ENCODE results near the gene DVL2. TPM values are rescaled to one million over a fixed set of nuclear protein-coding genes. Genes with fewer than 3 reads are reported as not detected.

Gene DVL2
- total RNA-seq, 1 donor from 2014 or later, result 79.1 TPM

DNA sequence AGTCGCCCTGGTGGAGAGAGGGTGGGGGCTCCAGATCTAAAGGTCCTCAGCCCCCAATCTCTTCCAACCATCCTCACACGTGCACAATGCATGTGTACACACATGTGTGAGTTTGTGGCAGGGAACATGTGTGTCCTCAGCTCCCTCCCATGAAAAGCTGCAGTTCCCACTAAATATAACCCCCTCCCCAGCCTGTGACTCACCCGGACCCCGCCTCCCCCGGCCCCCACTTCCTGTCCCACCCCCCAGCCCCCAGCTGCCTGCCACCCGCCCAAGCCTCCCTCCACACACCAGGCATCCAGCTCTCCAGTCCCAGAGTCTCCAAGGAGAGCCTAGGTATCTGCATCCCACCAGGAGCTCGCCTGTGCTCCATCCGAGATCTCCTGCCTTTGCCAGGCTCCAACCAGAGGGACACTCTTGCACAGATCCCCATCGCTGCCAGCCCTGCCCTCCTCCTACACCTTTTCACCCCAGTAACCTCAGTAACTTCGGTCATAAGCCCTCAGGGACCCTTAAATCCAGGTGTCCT lies 18.6 kb downstream of the DVL2 start:
- DNase-seq, result no peak
- Mint-ChIP-seq H3K27me3 (ENCODE audit: unreplicated experiment) (peaks cover 23% of the 10 kb centered on the region), H3K36me3 (ENCODE audit: unreplicated experiment) (no peaks in the 10 kb centered on the region), H3K4me3 (ENCODE audit: unreplicated experiment) (peak overlapping the region; percentile 93), H3K4me1 (ENCODE audit: low read depth, unreplicated experiment) (peaks cover 47% of the 10 kb centered on the region), H3K27ac (ENCODE audit: unreplicated experiment) (peak overlapping the region; percentile 62), H3K9me3 (ENCODE audit: unreplicated experiment) (peaks cover 15% of the 10 kb centered on the region)
- TF ChIP-seq, protein P1, sequence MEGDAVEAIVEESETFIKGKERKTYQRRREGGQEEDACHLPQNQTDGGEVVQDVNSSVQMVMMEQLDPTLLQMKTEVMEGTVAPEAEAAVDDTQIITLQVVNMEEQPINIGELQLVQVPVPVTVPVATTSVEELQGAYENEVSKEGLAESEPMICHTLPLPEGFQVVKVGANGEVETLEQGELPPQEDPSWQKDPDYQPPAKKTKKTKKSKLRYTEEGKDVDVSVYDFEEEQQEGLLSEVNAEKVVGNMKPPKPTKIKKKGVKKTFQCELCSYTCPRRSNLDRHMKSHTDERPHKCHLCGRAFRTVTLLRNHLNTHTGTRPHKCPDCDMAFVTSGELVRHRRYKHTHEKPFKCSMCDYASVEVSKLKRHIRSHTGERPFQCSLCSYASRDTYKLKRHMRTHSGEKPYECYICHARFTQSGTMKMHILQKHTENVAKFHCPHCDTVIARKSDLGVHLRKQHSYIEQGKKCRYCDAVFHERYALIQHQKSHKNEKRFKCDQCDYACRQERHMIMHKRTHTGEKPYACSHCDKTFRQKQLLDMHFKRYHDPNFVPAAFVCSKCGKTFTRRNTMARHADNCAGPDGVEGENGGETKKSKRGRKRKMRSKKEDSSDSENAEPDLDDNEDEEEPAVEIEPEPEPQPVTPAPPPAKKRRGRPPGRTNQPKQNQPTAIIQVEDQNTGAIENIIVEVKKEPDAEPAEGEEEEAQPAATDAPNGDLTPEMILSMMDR (IDR thresholded peaks at IDR 0.05; ENCODE audit: partially characterized antibody, unreplicated experiment), result no peak

DNA sequence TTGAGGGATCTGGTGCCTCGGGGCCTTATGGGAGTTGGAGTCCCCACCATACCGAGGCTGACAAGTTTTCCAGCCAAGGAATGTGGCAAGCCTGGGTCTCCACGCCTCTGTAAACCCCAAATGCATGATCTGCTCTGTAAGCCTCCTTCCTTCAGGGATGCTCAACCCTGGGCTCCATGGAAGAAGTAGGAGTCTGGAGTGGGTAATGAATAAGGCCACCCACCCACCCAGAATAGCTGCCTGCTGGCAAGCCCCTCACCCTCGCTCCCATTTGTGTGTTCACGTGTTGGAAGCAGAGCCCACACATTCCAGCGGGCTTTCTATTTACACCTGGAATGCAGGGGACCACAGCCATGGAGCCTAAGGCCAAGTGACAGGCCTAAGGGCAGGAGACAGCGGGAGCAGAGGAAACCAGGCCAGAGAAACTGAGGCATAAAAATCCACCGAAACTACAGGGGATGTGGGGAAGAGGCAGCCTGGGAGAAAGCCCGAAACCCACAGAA lies 19.1 kb downstream of the DVL2 start:
- Mint-ChIP-seq H3K27ac (ENCODE audit: unreplicated experiment) (peak overlapping the region; percentile 44), H3K36me3 (ENCODE audit: unreplicated experiment) (no peaks in the 10 kb centered on the region), H3K4me1 (ENCODE audit: low read depth, unreplicated experiment) (peaks cover 47% of the 10 kb centered on the region), H3K9me3 (ENCODE audit: unreplicated experiment) (peaks cover 10% of the 10 kb centered on the region), H3K4me3 (ENCODE audit: unreplicated experiment) (peak overlapping the region; percentile 92), H3K27me3 (ENCODE audit: unreplicated experiment) (peaks cover 23% of the 10 kb centered on the region)
- TF ChIP-seq, protein P1 (IDR thresholded peaks at IDR 0.05; ENCODE audit: partially characterized antibody, unreplicated experiment), result no peak
- no peak for DNase-seq

DNA sequence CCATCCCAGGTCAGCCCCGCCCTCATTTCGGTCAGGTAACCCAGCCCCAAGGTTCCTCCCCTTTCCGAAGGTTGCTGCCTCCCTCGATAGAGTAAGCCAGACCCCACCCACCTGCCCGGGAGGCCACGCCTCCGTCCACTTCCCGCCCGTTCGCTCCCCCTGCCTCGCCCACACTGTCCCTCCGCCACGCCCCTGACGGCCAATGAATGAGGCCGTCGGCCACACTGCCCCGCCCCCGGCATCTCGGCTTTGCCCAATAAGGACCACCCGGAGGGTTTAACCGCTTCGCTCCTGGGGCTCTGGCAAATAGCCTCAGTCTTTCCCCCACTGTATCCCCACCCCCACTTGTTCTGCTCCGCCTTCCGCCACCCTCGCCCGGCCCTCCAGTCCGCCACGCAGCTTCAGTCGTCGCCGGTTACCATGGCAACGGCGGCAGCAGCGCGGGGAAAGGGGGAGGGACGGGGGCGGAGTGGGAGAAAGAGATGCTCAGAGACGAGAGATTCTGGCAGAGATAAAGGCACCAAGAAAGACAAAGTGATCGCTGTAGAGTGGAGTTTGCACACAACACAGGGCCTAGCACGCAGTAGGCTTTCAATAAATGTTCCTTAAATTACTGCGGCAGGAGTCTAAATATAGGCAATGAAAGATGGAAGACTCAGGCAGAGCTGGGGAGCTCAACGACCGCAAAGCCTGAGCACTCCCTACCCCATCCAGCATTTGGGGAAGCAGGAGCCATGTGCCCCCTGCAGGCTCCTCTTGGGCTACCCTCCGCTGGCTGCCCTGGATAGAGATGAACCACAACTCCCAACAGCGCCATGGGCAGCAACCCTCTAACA lies 19.8 kb downstream of the DVL2 start:
- H3K27ac Mint-ChIP-seq (ENCODE audit: unreplicated experiment), result peak overlapping the region; percentile 98
- peaks cover 46% of the 10 kb centered on the region for H3K4me1 Mint-ChIP-seq (ENCODE audit: low read depth, unreplicated experiment)

DNA sequence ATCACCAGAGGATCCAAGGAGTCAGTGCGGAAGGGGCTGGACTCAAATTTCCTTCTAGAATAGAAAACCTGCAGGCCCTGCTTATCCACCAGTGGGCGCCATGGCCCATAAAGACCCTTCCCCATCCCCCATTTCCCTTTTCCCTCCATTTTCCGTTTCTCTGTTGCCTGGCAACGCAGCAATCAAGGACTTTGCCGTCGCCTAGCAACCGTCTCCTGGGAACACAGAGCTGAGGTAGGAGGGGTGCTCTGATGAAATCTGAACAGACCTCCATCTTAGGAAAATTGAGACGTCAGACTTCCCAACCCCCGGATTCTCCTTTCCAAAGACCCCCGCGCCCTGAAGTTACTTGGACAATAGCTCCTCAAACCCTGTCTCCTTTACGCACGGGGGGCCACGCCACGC lies 20.4 kb downstream of the DVL2 start:
- TF ChIP-seq, protein P1 (IDR thresholded peaks at IDR 0.05; ENCODE audit: partially characterized antibody, unreplicated experiment), result peak; percentile 77
- H3K4me3 Mint-ChIP-seq (ENCODE audit: unreplicated experiment), result peak overlapping the region; percentile 92
- H3K4me1 Mint-ChIP-seq (ENCODE audit: low read depth, unreplicated experiment), result peaks cover 44% of the 10 kb centered on the region
- peak overlapping the region; percentile 98 for H3K27ac Mint-ChIP-seq (ENCODE audit: unreplicated experiment)
- H3K9me3 Mint-ChIP-seq (ENCODE audit: unreplicated experiment), result peaks cover 6% of the 10 kb centered on the region
- peaks cover 21% of the 10 kb centered on the region for H3K27me3 Mint-ChIP-seq (ENCODE audit: unreplicated experiment)
- peak; percentile 96 for DNase-seq
- no peaks in the 10 kb centered on the region for H3K36me3 Mint-ChIP-seq (ENCODE audit: unreplicated experiment)

More for the DNA sequence above, 19.8 kb downstream of the DVL2 start:
- H3K9me3 Mint-ChIP-seq (ENCODE audit: unreplicated experiment), result peaks cover 10% of the 10 kb centered on the region
- no peaks in the 10 kb centered on the region for H3K36me3 Mint-ChIP-seq (ENCODE audit: unreplicated experiment)
- peaks cover 23% of the 10 kb centered on the region for H3K27me3 Mint-ChIP-seq (ENCODE audit: unreplicated experiment)
- H3K4me3 Mint-ChIP-seq (ENCODE audit: unreplicated experiment), result peak overlapping the region; percentile 92
- peak; percentile 100 for DNase-seq
- TF ChIP-seq, protein P1 (IDR thresholded peaks at IDR 0.05; ENCODE audit: partially characterized antibody, unreplicated experiment), result peak; percentile 47
